ENCODE measurements around the gene CCDC196. TPM values are rescaled to one million over a fixed set of nuclear protein-coding genes. Genes with fewer than 3 reads are reported as not detected.

Gene CCDC196, protein sequence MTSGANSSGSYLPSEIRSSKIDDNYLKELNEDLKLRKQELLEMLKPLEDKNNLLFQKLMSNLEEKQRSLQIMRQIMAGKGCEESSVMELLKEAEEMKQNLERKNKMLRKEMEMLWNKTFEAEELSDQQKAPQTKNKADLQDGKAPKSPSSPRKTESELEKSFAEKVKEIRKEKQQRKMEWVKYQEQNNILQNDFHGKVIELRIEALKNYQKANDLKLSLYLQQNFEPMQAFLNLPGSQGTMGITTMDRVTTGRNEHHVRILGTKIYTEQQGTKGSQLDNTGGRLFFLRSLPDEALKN
- total RNA-seq (not detected), total RNA-seq (0 to 0.09 (median 0) reads per million in 172 experiments)
- 0.04 TPM for polyA plus RNA-seq (2013, experiment 1 of 2)
- 0.04 TPM for polyA plus RNA-seq (2013, experiment 2 of 2)

DNA sequence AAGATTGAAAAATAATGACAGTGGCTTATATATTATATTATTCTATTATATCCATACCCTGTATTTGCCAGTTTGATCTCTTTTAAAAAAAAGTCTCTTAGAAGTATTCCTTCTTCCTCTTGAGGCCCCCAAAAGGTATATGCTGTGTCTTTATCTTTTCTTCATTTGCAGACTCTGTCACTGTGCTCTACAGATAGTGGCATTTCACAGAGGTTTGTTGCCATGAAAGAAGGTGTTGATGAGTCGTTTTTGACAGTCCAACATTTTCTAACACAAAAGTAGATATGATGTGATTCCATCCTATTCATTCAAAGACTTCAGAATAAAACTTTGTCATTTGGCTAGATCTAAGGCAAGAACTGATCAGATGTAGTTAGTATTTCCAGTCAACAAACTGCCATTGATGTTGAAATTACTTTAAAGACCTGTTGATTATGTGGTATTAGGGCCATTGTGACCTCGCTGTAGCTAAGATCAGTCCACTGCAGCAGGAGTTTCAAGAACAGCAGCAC lies at the start of gene CCDC196:
CCDC196 (plus strand) TSS at position 462 of the 512 bp plus-strand sequence. CDS start 132 bp downstream, outside the sequence.
- intact Hi-C loops (cut with DNase I, micrococcal nuclease): no loop called here
- Mint-ChIP-seq H3K27ac (no peak within 1 kb of the TSS), H3K4me1 (ENCODE audit: low read depth) (no peaks in the 10 kb centered on the region), H3K4me3 (no peak within 1 kb of the TSS), H3K9me3 (no peaks in the 10 kb centered on the region), H3K36me3 (ENCODE audit: low read depth) (no peaks in the 10 kb centered on the region), H3K27me3 (no peaks in the 10 kb centered on the region)
- Histone ChIP-seq H3K4me1 (ENCODE audit: insufficient read depth, low read length) (no peaks in the 10 kb centered on the region), H3K27me3 (ENCODE audit: control insufficient read depth in 1 of 2, insufficient read depth in 2 of 2, low read length in 2 of 2) (no peaks in the 10 kb centered on the region), H3K4me3 (ENCODE audit: low read length) (no peak within 1 kb of the TSS), H3K36me3 (ENCODE audit: insufficient read depth, low read length) (no peaks in the 10 kb centered on the region), H3K27ac (ENCODE audit: low read depth in 1 of 2, low read length in 2 of 2) (no peak within 1 kb of the TSS), H3K9me3 (ENCODE audit: control insufficient read depth in 1 of 2, insufficient read depth in 1 of 2, low read length in 2 of 2) (no peaks in the 10 kb centered on the region)
- POLR2A ChIA-PET: no interaction called here
- no peak for DNase-seq
- TF ChIP-seq, protein P1, sequence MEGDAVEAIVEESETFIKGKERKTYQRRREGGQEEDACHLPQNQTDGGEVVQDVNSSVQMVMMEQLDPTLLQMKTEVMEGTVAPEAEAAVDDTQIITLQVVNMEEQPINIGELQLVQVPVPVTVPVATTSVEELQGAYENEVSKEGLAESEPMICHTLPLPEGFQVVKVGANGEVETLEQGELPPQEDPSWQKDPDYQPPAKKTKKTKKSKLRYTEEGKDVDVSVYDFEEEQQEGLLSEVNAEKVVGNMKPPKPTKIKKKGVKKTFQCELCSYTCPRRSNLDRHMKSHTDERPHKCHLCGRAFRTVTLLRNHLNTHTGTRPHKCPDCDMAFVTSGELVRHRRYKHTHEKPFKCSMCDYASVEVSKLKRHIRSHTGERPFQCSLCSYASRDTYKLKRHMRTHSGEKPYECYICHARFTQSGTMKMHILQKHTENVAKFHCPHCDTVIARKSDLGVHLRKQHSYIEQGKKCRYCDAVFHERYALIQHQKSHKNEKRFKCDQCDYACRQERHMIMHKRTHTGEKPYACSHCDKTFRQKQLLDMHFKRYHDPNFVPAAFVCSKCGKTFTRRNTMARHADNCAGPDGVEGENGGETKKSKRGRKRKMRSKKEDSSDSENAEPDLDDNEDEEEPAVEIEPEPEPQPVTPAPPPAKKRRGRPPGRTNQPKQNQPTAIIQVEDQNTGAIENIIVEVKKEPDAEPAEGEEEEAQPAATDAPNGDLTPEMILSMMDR (IDR thresholded peaks at IDR 0.05): no peak
- CTCF ChIA-PET: no interaction called here
- no peak for ATAC-seq (ENCODE audit: poor library complexity)

DNA sequence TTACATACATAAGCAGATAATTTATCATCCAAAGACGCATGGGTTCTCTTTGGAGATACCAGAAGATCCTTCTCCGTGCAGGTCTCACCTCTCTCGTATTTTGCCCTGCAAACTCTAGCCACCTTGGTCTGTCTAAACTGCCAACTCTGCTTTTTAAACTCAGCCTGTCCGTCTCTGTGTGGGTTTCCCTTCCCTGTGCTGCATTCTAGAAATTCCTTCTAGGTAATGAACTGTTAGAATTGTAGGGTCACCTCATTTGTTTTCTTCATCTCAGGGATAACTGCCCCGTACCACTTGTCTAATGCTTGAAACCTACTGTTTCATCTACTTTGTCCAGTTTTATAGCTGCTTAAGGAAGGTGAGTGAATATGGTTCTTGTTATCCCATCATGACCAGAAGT lies 45.4 kb upstream of the CCDC196 start:
- intact Hi-C loops (cut with DNase I, micrococcal nuclease): no loop called here
- Mint-ChIP-seq H3K4me1 (ENCODE audit: low read depth) (no peaks in the 10 kb centered on the region), H3K27me3 (no peaks in the 10 kb centered on the region), H3K4me3 (no peak overlapping the region), H3K27ac (no peak overlapping the region), H3K9me3 (peaks cover 6% of the 10 kb centered on the region), H3K36me3 (ENCODE audit: low read depth) (peaks cover 11% of the 10 kb centered on the region)
- H3K4me1 ChIP-seq (ENCODE audit: insufficient read depth, low read length): no peaks in the 10 kb centered on the region
- ATAC-seq (ENCODE audit: poor library complexity) (no peak), DNase-seq (no peak)
- TF ChIP-seq, protein P1 (IDR thresholded peaks at IDR 0.05): no peak
- peaks cover 0 to 27% of the 10 kb centered on the region in 2 experiments for H3K9me3 ChIP-seq (ENCODE audit: control insufficient read depth in 1 of 2, insufficient read depth in 1 of 2, low read length in 2 of 2)
- no peak overlapping the region for H3K27ac ChIP-seq (ENCODE audit: low read depth in 1 of 2, low read length in 2 of 2)
- ChIA-PET POLR2A (no interaction called here), CTCF (no interaction called here)
- no peaks in the 10 kb centered on the region for H3K36me3 ChIP-seq (ENCODE audit: insufficient read depth, low read length)
- no peaks in the 10 kb centered on the region for H3K27me3 ChIP-seq (ENCODE audit: control insufficient read depth in 1 of 2, insufficient read depth in 2 of 2, low read length in 2 of 2)
- no peak overlapping the region for H3K4me3 ChIP-seq (ENCODE audit: low read length)

DNA sequence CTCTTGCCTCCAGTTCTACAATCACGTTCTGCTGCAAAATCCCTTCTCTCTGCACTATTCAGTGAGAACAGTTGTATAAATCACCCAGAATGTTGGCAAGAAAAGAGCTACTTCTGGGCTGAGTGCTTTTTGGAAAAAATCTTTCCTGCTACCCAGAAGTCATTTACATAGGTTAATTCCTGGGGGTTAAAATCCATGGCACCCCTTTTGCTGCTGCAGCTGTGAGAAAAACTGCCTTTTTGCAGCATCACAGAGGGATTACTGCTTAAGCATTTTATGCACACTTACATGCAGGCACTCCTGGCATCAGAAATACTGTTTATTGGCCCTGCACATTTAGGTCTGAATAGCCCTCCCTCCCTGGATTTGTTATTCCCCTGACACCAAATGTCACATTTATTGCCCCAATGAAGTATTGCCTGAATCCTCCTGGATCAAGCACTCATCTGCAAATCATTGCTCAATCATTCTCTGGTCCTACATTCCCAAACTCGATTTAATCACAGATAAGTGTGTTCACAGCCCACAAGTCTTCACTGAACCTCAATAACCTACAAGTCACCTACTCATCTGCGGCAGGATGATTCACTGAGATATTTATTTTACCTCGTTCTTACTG lies 43.1 kb upstream of the CCDC196 start:
- no peaks in the 10 kb centered on the region for H3K27me3 Mint-ChIP-seq
- ChIA-PET CTCF (no interaction called here), POLR2A (no interaction called here)
- no peaks in the 10 kb centered on the region for H3K4me1 ChIP-seq (ENCODE audit: insufficient read depth, low read length)
- no peaks in the 10 kb centered on the region for H3K4me1 Mint-ChIP-seq (ENCODE audit: low read depth)
- H3K27ac ChIP-seq (ENCODE audit: low read depth in 1 of 2, low read length in 2 of 2): no peak overlapping the region
- no peak for DNase-seq
- peaks cover 6% of the 10 kb centered on the region for H3K36me3 Mint-ChIP-seq (ENCODE audit: low read depth)
- peaks cover 3% of the 10 kb centered on the region for H3K9me3 Mint-ChIP-seq
- TF ChIP-seq, protein P1 (IDR thresholded peaks at IDR 0.05): no peak
- intact Hi-C loops (cut with DNase I, micrococcal nuclease): no loop called here
- H3K4me3 Mint-ChIP-seq: no peak overlapping the region
- H3K36me3 ChIP-seq (ENCODE audit: insufficient read depth, low read length): no peaks in the 10 kb centered on the region
- peaks cover 0 to 23% of the 10 kb centered on the region in 2 experiments for H3K9me3 ChIP-seq (ENCODE audit: control insufficient read depth in 1 of 2, insufficient read depth in 1 of 2, low read length in 2 of 2)
- H3K27ac Mint-ChIP-seq: no peak overlapping the region
- ATAC-seq (ENCODE audit: poor library complexity): no peak
- H3K4me3 ChIP-seq (ENCODE audit: low read length): no peak overlapping the region
- H3K27me3 ChIP-seq (ENCODE audit: control insufficient read depth in 1 of 2, insufficient read depth in 2 of 2, low read length in 2 of 2): no peaks in the 10 kb centered on the region

All from CD4-positive, alpha-beta T cell (primary cell).